ENCODE data around the gene ABHD8. TPM values are rescaled to one million over a fixed set of nuclear protein-coding genes. Genes with fewer than 3 reads are reported as not detected.
"Not testable (repeated sequence)": the region's sequence is repeated elsewhere in the genome, so short reads cannot be mapped to it uniquely, and the experiment has no call there.

The ABHD8 gene
- total and polyA plus RNA-seq, 2 experiments from 2014 or later: 5.5 to 16.5 TPM

- peaks cover 31% of the 10 kb centered on the region for H3K36me3 Mint-ChIP-seq (ENCODE audit: low read depth)
- Histone ChIP-seq H3F3A (replicated peaks; ENCODE audit: low read depth) (peaks cover 12% of the 10 kb centered on the region; the same call in 1 of the 2 replicates), H2AFZ (no peak overlapping the region), H3K27ac (ENCODE audit: low read depth) (peak overlapping the region; percentile 69; the same call in 1 of the 2 replicates), H3K4me1 (ENCODE audit: insufficient read depth) (peaks cover 11% of the 10 kb centered on the region), H3K79me2 (replicated peaks; ENCODE audit: insufficient read depth) (peaks cover 15% of the 10 kb centered on the region), H3K27me3 (ENCODE audit: insufficient read depth) (no peaks in the 10 kb centered on the region), H3K36me3 (ENCODE audit: insufficient read depth) (no peaks in the 10 kb centered on the region; the same call in 1 of the 2 replicates), H4K20me1 (replicated peaks; ENCODE audit: insufficient read depth) (no peaks in the 10 kb centered on the region; the same call in 1 of the 2 replicates), H3K9me2 (ENCODE audit: insufficient read depth) (no peaks in the 10 kb centered on the region), H3K4me2 (no peak overlapping the region), H3K4me3 (no peak overlapping the region)
- H3K27me3 Mint-ChIP-seq (ENCODE audit: insufficient read depth, low read depth, poor library complexity): peaks cover 14% of the 10 kb centered on the region
- TF ChIP-seq CTCF (conservative IDR thresholded peaks at IDR 0.05; ENCODE audit: low read depth in 2 of 2) (peak in 1 of 2 experiments; percentile 28; a peak in 1 of 4 replicates), JUNB (IDR thresholded peaks at IDR 0.05; ENCODE audit: unreplicated experiment) (no peak), CREB1 (CRISPR knock-in tag; IDR thresholded peaks at IDR 0.05; ENCODE audit: low read depth) (no peak), POLR2AphosphoS5 (IDR thresholded peaks at IDR 0.05; ENCODE audit: low read depth) (no peak), EZH2 (IDR thresholded peaks at IDR 0.05; ENCODE audit: low read depth, unreplicated experiment) (no peak)
- H3K4me1 Mint-ChIP-seq: peaks cover 6% of the 10 kb centered on the region; the same call in 2 of the 3 replicates
- peaks cover 10% of the 10 kb centered on the region; the same call in 2 of the 3 replicates for H3K9me3 Mint-ChIP-seq
- ATAC-seq: no peak
- no peak overlapping the region for H3K27ac Mint-ChIP-seq
- DNase-seq (ENCODE audit: low spot score): no peak
- H3K4me3 Mint-ChIP-seq: no peak overlapping the region
Measured at GRCh38 chr19:17296273-17296672, 7.0 kb downstream of the ABHD8 start.

GRCh38 chr19:17295551-17295950 lies 7.7 kb downstream of the ABHD8 start:
- H3K36me3 Mint-ChIP-seq (ENCODE audit: low read depth): peaks cover 31% of the 10 kb centered on the region
- not testable (repeated sequence) for H3K27me3 ChIP-seq (ENCODE audit: insufficient read depth); H3K4me3 Mint-ChIP-seq; ATAC-seq; H3K9me2 ChIP-seq (ENCODE audit: insufficient read depth); H3K4me1 Mint-ChIP-seq; DNase-seq (ENCODE audit: low spot score); H3K4me2 ChIP-seq; H4K20me1 ChIP-seq (replicated peaks; ENCODE audit: insufficient read depth); H3K27ac Mint-ChIP-seq; H2AFZ ChIP-seq; H3K36me3 ChIP-seq (ENCODE audit: insufficient read depth); H3K4me3 ChIP-seq
- H3K27ac ChIP-seq (ENCODE audit: low read depth): peak overlapping the region; percentile 69; the same call in 1 of the 2 replicates
- peaks cover 11% of the 10 kb centered on the region for H3K4me1 ChIP-seq (ENCODE audit: insufficient read depth)
- peaks cover 12% of the 10 kb centered on the region for H3F3A ChIP-seq (replicated peaks; ENCODE audit: low read depth)
- peaks cover 10% of the 10 kb centered on the region; the same call in 2 of the 3 replicates for H3K9me3 Mint-ChIP-seq
- H3K79me2 ChIP-seq (replicated peaks; ENCODE audit: insufficient read depth): peaks cover 15% of the 10 kb centered on the region
- peaks cover 14% of the 10 kb centered on the region for H3K27me3 Mint-ChIP-seq (ENCODE audit: insufficient read depth, low read depth, poor library complexity)

GRCh38 chr19:17294051-17294891 lies 9.0 kb downstream of the ABHD8 start:
- peaks cover 18% of the 10 kb centered on the region for H3F3A ChIP-seq (replicated peaks; ENCODE audit: low read depth)
- H3K4me3 ChIP-seq: peak overlapping the region; percentile 61
- H3K4me1 ChIP-seq (ENCODE audit: insufficient read depth): peaks cover 11% of the 10 kb centered on the region
- H3K4me3 Mint-ChIP-seq: peak overlapping the region; percentile 82
- H3K27me3 ChIP-seq (ENCODE audit: insufficient read depth): no peaks in the 10 kb centered on the region
- H3K9me3 Mint-ChIP-seq: peaks cover 10% of the 10 kb centered on the region; the same call in 2 of the 3 replicates
- peaks cover 31% of the 10 kb centered on the region for H3K36me3 Mint-ChIP-seq (ENCODE audit: low read depth)
- peaks cover 15% of the 10 kb centered on the region for H3K79me2 ChIP-seq (replicated peaks; ENCODE audit: insufficient read depth)
- H3K36me3 ChIP-seq (ENCODE audit: insufficient read depth): no peaks in the 10 kb centered on the region; the same call in 1 of the 2 replicates
- DNase-seq (ENCODE audit: low spot score) (peak; percentile 82), ATAC-seq (peak; percentile 23)
- 0 out of 2 replicates have a peak, but pooled peaks have one; percentile 20 for TF ChIP-seq POLR2AphosphoS5 (IDR thresholded peaks at IDR 0.05; ENCODE audit: low read depth)
- no peak for TF ChIP-seq STAT1 (IDR thresholded peaks at IDR 0.05; ENCODE audit: unreplicated experiment)
- peaks cover 6% of the 10 kb centered on the region for H3K4me1 Mint-ChIP-seq
- peaks cover 20% of the 10 kb centered on the region for H3K27me3 Mint-ChIP-seq (ENCODE audit: insufficient read depth, low read depth, poor library complexity)
- H4K20me1 ChIP-seq (replicated peaks; ENCODE audit: insufficient read depth): no peaks in the 10 kb centered on the region; the same call in 1 of the 2 replicates
- peak overlapping the region; percentile 80 for H3K27ac Mint-ChIP-seq
- H3K4me2 ChIP-seq: peak overlapping the region; percentile 83; the same call in 1 of the 2 replicates
- peak overlapping the region; percentile 84; the same call in 1 of the 2 replicates for H3K27ac ChIP-seq (ENCODE audit: low read depth)
- H3K9me2 ChIP-seq (ENCODE audit: insufficient read depth): no peaks in the 10 kb centered on the region
- no peak overlapping the region for H2AFZ ChIP-seq
